GM12878 (cell line): ENCODE data around the gene DYNC1H1. TPM values are rescaled to one million over a fixed set of nuclear protein-coding genes. Genes with fewer than 3 reads are reported as not detected.
A peak's percentile ranks its signal among the peaks of the same experiment; 100 is the strongest.

ENCODE experiments used
- ATAC-seq: fragments of 200-7000 bp; cut with Tn5 transposase; 3 replicates; pipeline ENCODE4 v1.9.1; 2020; ENCODE audit warnings: mild to moderate bottlenecking, moderate library complexity
- BruUV-seq: library from RNA; stranded (reverse); fragments of 400-500 nt; replicated peaks from 2 replicates; lab custom pipeline; 2021; lab: Mats Ljungman, UMichigan
- CTCF ChIA-PET: fragments of 300-600 bp; sonication (Branson Sonifier 250); formaldehyde crosslinking; extraction: SDS; loops from one replicate; lab custom pipeline; 2021; ENCODE audit warnings: inconsistent platforms; lab: Yijun Ruan, JAX
- POLR2A ChIA-PET: fragments of 350-600 bp; formaldehyde crosslinking; extraction: SDS; loops from one replicate; lab custom pipeline; 2021; ENCODE audit warnings: inconsistent platforms; lab: Charles Lee
- RAD21 ChIA-PET: fragments of 300-600 bp; sonication (Branson Sonifier 250); formaldehyde crosslinking; loops from one replicate; lab custom pipeline; 2023; ENCODE audit warnings: antibody characterized with exemption; ENCODE audit not compliant: unreplicated experiment; lab: Charles Lee
- SMC1A ChIA-PET: fragments of 300-600 bp; sonication (Branson Sonifier 250); formaldehyde crosslinking; loops from one replicate; lab custom pipeline; 2023; ENCODE audit not compliant: unreplicated experiment, uncharacterized antibody; lab: Charles Lee
- DNase-seq: peaks from one replicate; pipeline ENCODE4 v3.0.0-alpha.2; 2011; ENCODE audit warnings: low read depth, low spot score
- FAIRE-seq: peaks from 3 replicates; lab custom pipeline; 2011; peaks lifted over from hg19 to GRCh38; lab: Jason Lieb, UNC
- H2AFZ ChIP-seq: 2 replicates; pipeline ENCODE4 v1.6.0; 2011; ENCODE audit warnings: low read depth, low read length, control low read depth; ENCODE audit not compliant: control insufficient read depth
- H3K27ac ChIP-seq: 2 replicates; pipeline ENCODE4 v1.5.1; 2011; ENCODE audit warnings: control low read depth; ENCODE audit not compliant: control insufficient read depth, insufficient read depth
- H3K27me3 ChIP-seq, 2 experiments: replicated peaks in 1 of 2; 2 replicates each; pipeline versions ENCODE4 v1.6.0 to v1.6.1; 2011; ENCODE audit warnings: low read length in 1 of 2; ENCODE audit not compliant: control insufficient read depth in 2 of 2, insufficient read depth in 2 of 2
- H3K36me3 ChIP-seq, 2 experiments: 2 replicates each; pipeline ENCODE4 v1.5.1; 2011; ENCODE audit warnings: low read length in 1 of 2; ENCODE audit not compliant: control insufficient read depth in 2 of 2, insufficient read depth in 2 of 2
- H3K4me1 ChIP-seq: 2 replicates; pipeline ENCODE4 v1.6.1; 2011; ENCODE audit warnings: mild to moderate bottlenecking, low read length, moderate library complexity, mixed read lengths; ENCODE audit not compliant: control insufficient read depth, insufficient read depth
- H3K4me2 ChIP-seq: 2 replicates; pipeline ENCODE4 v1.6.0; 2011; ENCODE audit warnings: control low read depth; ENCODE audit not compliant: control insufficient read depth, insufficient read depth
- H3K4me3 ChIP-seq: fragments of 200-600 bp; sonication (generic); 2 replicates; pipeline ENCODE4 v1.5.1; 2016
- H3K79me2 ChIP-seq: 2 replicates; pipeline ENCODE4 v1.6.0; 2011; ENCODE audit warnings: low read length; ENCODE audit not compliant: control insufficient read depth, insufficient read depth
- H3K9ac ChIP-seq: 2 replicates; pipeline ENCODE4 v1.8.0; 2011; ENCODE audit warnings: low read length, control low read depth, mixed read lengths; ENCODE audit not compliant: control insufficient read depth, insufficient read depth
- H3K9me3 ChIP-seq: replicated peaks from 3 replicates; pipeline ENCODE4 v1.5.1; 2011; ENCODE audit warnings: mild to moderate bottlenecking, low read length; ENCODE audit not compliant: control insufficient read depth, insufficient read depth
- H4K20me1 ChIP-seq: 2 replicates; pipeline ENCODE4 v1.6.0; 2011; ENCODE audit not compliant: control insufficient read depth, insufficient read depth
- BCLAF1 ChIP-seq: fragments of 450-650 bp; IDR thresholded peaks from 2 replicates; pipeline ENCODE4 v1.6.1; 2017; ENCODE audit warnings: antibody characterized with exemption, mild to moderate bottlenecking, moderate library complexity
- CBX3 ChIP-seq: fragments of 200-600 bp; sonication (generic); IDR thresholded peaks from 2 replicates; pipeline ENCODE4 v1.6.1; 2016; ENCODE audit warnings: low read depth, borderline replicate concordance
- CHD2 ChIP-seq: IDR thresholded peaks from 2 replicates; pipeline ENCODE4 v1.6.1; 2011; ENCODE audit warnings: low read depth, low read length, improper control_type of control experiment, borderline replicate concordance
- GABPA ChIP-seq: IDR thresholded peaks from 2 replicates; pipeline ENCODE4 v1.6.1; 2014; ENCODE audit warnings: antibody characterized with exemption, low read depth, mild to moderate bottlenecking, inconsistent platforms
- HCFC1 ChIP-seq: fragments of 150-350 bp; IDR thresholded peaks from 2 replicates; pipeline ENCODE4 v1.6.1; 2014; ENCODE audit warnings: low read length
- HDAC6 ChIP-seq: fragments of 200-600 bp; sonication (generic); IDR thresholded peaks from one replicate; pipeline ENCODE4 v1.8.0; 2017; ENCODE audit warnings: antibody characterized with exemption; ENCODE audit not compliant: unreplicated experiment
- KLF5 ChIP-seq: fragments of 450-650 bp; IDR thresholded peaks from 2 replicates; pipeline ENCODE4 v1.6.1; 2014; ENCODE audit warnings: mild to moderate bottlenecking; ENCODE audit not compliant: partially characterized antibody
- NFYB ChIP-seq: IDR thresholded peaks from 2 replicates; pipeline ENCODE4 v1.6.1; 2011; ENCODE audit warnings: low read depth, mild to moderate bottlenecking, low read length, improper control_type of control experiment, moderate library complexity; ENCODE audit not compliant: insufficient read depth
- RCOR1 ChIP-seq: conservative IDR thresholded peaks from 2 replicates; pipeline ENCODE4 v1.6.1; 2012; ENCODE audit warnings: low read depth, low read length, improper control_type of control experiment
- RUNX3 ChIP-seq: IDR thresholded peaks from 2 replicates; pipeline ENCODE4 v1.6.1; 2012; ENCODE audit warnings: low read length, inconsistent platforms
- SIX5 ChIP-seq: IDR thresholded peaks from 2 replicates; pipeline ENCODE4 v1.6.1; 2011; ENCODE audit warnings: mild to moderate bottlenecking, low read depth, low read length, moderate library complexity; ENCODE audit not compliant: severe bottlenecking
- SMAD1 ChIP-seq: fragments of 450-650 bp; IDR thresholded peaks from 2 replicates; pipeline ENCODE4 v1.6.1; 2018; ENCODE audit warnings: mild to moderate bottlenecking, low read depth; ENCODE audit not compliant: partially characterized antibody
- SMARCA5 ChIP-seq: fragments of 450-650 bp; IDR thresholded peaks from 2 replicates; pipeline ENCODE4 v1.6.1; 2017; ENCODE audit warnings: mild to moderate bottlenecking
- SREBF1 ChIP-seq: IDR thresholded peaks from 2 replicates; pipeline ENCODE4 v1.6.1; 2012; ENCODE audit warnings: mild to moderate bottlenecking, low read length
- SUZ12 ChIP-seq: fragments of 200-600 bp; sonication (generic); IDR thresholded peaks from one replicate; pipeline ENCODE4 v1.6.1; 2018; ENCODE audit warnings: antibody characterized with exemption, mild to moderate bottlenecking; ENCODE audit not compliant: unreplicated experiment
- ZBTB4 ChIP-seq: fragments of 450-650 bp; formaldehyde crosslinking; IDR thresholded peaks from 2 replicates; pipeline ENCODE4 v1.4.0; 2022; ENCODE audit warnings: mild to moderate bottlenecking, moderate library complexity
- ZNF217 ChIP-seq: fragments of 450-650 bp; IDR thresholded peaks from 2 replicates; pipeline ENCODE4 v1.6.1; 2017; ENCODE audit warnings: antibody characterized with exemption, mild to moderate bottlenecking
- ZSCAN29 ChIP-seq: fragments of 450-650 bp; IDR thresholded peaks from 2 replicates; pipeline ENCODE4 v1.6.1; 2017; ENCODE audit warnings: mild to moderate bottlenecking, moderate library complexity
- WGBS: methylation state at CpG from one replicate; pipeline ENCODE4 v1.1.6; 2016; ENCODE audit warnings: low lambda C conversion rate; ENCODE audit not compliant: insufficient replicate concordance, insufficient coverage; ENCODE audit errors: missing lambda C conversion rate; 5-methylcytosine and 5-hydroxymethylcytosine counted together
- in situ Hi-C: fragments of 300-500 bp; cut with MboI; formaldehyde crosslinking; loops from 9 replicates; pipeline ENCODE4 v1.14.3; 2018; ENCODE audit warnings: mixed read lengths
- intact Hi-C: fragments of 100-400 bp; cut with micrococcal nuclease; formaldehyde crosslinking; loops from one replicate; pipeline ENCODE4 v1.14.2; 2022; ENCODE audit not compliant: unreplicated experiment
- polyA plus RNA-seq, 11 experiments: library from polyadenylated mRNA; depleted of rRNA in 4 of 11; unstranded in 6 of 11; stranded (reverse) in 5 of 11; fragments of >200 nt; fragmentation: Nextera tagmentation in 4 of 11; fragmentation: Illumina TruSeq in 1 of 11; extraction: Ambion mirVana in 4 of 11; extraction: Trizol in 1 of 11; gene quantifications; 1 replicate in 1 of 11; 2 replicates in 10 of 11; pipeline versions ENCODE4 v1.2.1 to v1.2.3, GENCODE V29; 2011 to 2016; ENCODE audit warnings: inconsistent platforms in 2 of 11, missing spikeins in 2 of 11, low read depth in 1 of 11
- total RNA-seq, 4 experiments: library from RNA; depleted of rRNA in 3 of 4; stranded (reverse); fragments of >200 nt in 3 of 4; fragmentation: Illumina TruSeq in 1 of 4; extraction: Trizol in 1 of 4; gene quantifications; 2 replicates each; pipeline versions ENCODE4 v1.2.1 to v1.2.3, GENCODE V29; 2013 to 2021

The DYNC1H1 gene
- total and polyA plus RNA-seq, 10 of the 15 experiments (the other 5 are each of a cell fraction or from before 2014, with no cell fraction given), result 38.4 to 291 (median 111) TPM

- ChIA-PET SMC1A (interaction anchor here (0.6 to 1.6 kb wide), 4 partner anchors 10 to 276 kb away, joined by 3 to 4 read pairs (median 3); no protein-coding TSS in a partner anchor), CTCF (interaction anchor here (1.6 to 2.4 kb wide), 2 partner anchors 11 to 118 kb away, joined by 4 to 5 read pairs; no protein-coding TSS in a partner anchor), POLR2A (interaction anchor here (0.6 to 1.0 kb wide), 2 partner anchors 83 to 1373 kb away, joined by 3 to 4 read pairs; no protein-coding TSS in a partner anchor), RAD21 (interaction anchor here (0.6 kb wide), 1 partner anchor 17 kb away, joined by 3 read pairs; no protein-coding TSS in a partner anchor)
- peaks cover 10 to 39% of the 10 kb centered on the region in 2 experiments for H3K36me3 ChIP-seq
- in situ Hi-C loops (no loop called here), intact Hi-C loops (loop anchor here (5.0 kb wide), 2 partner anchors 231 to 324 kb away; partner anchors contain the start of genes PPP2R5C and ZNF839)
- BruUV-seq, result no TSS peak
- peak overlapping the region; percentile 94 for H3K9ac ChIP-seq
- H3K27ac ChIP-seq, result peak overlapping the region; percentile 95
- peak overlapping the region; percentile 77 for H3K4me3 ChIP-seq
- peak; percentile 30 for ATAC-seq
- no peaks in the 10 kb centered on the region for H3K9me3 ChIP-seq
- H3K4me1 ChIP-seq, result peaks cover 9% of the 10 kb centered on the region
- WGBS, result 2% methylated on average over 27 of the region's 49 CpGs
- no peak overlapping the region for H2AFZ ChIP-seq
- peak overlapping the region; percentile 94 for H3K4me2 ChIP-seq
- peak; percentile 18 for FAIRE-seq
- DNase-seq, result no peak
- peaks cover 57% of the 10 kb centered on the region for H3K79me2 ChIP-seq
- no peaks in the 10 kb centered on the region for H3K27me3 ChIP-seq
- H4K20me1 ChIP-seq, result peaks cover 5% of the 10 kb centered on the region
- TF ChIP-seq CBX3, result no peak
- TF ChIP-seq HCFC1, result peak; percentile 20; the same call in 1 of the 2 replicates
- no peak for TF ChIP-seq RUNX3
- TF ChIP-seq SUZ12, result no peak
- no peak for TF ChIP-seq SMAD1
- 0 out of 2 replicates have a peak, but pooled peaks have one; percentile 58 for TF ChIP-seq BCLAF1
- TF ChIP-seq NFYB, result no peak
- TF ChIP-seq SIX5, result no peak
- no peak for TF ChIP-seq HDAC6
- TF ChIP-seq ZSCAN29, result 0 out of 2 replicates have a peak, but pooled peaks have one; percentile 29
- TF ChIP-seq SMARCA5, result peak; percentile 67
- no peak for TF ChIP-seq KLF5
- TF ChIP-seq CHD2, result no peak
- TF ChIP-seq ZNF217, result 0 out of 2 replicates have a peak, but pooled peaks have one; percentile 19
- no peak for TF ChIP-seq SREBF1
- no peak for TF ChIP-seq RCOR1
- TF ChIP-seq GABPA, result 0 out of 2 replicates have a peak, but pooled peaks have one; percentile 14
- TF ChIP-seq ZBTB4, result no peak
Measured at GRCh38 chr14:102085948-102086708, 121.8 kb downstream of the DYNC1H1 start.
